Nucleus accumbens (tissue), 56 donors: ENCODE measurements around the gene STARD6.
A peak's percentile ranks its signal among the peaks of the same experiment; 100 is the strongest.
"Not testable (repeated sequence)": the region's sequence is repeated elsewhere in the genome, so short reads cannot be mapped to it uniquely, and the experiment has no call there.

Source experiments
- DNase-seq, 56 donors: peaks; one replicate each; lab custom pipeline; 2025; lab: John Stamatoyannopoulos, UW

Gene STARD6

GRCh38 chr18:54357660-54358494 lies at the start of gene STARD6, which contains the start of gene C18orf54:
TSS of gene STARD6 (minus strand) at chr18:54357858. CDS start at chr18:54354573, 3,285 bp downstream.
TSS of gene C18orf54 (plus strand) at chr18:54357906. CDS start at chr18:54360573, 2,667 bp downstream.
- peak in 55 of 56 donors; percentile 33 to 91 (median 77) for DNase-seq

DNA sequence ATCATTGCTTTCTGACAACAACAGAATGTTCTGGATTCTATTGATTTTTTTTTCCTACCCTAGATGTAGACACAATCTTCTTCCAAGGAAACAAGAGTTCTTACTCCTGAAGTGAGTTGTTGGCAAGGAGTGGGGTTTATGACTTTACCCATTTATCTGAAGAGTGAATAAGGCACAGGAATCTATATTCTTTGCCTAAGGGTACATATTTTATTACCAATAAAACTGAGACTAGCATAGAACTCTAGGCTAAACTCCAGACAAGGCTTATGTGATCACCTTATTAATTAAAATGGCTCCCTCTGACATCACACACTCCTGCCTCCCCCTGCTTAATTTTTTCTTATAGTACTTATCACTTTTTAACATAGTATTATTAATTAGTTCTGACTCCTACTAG lies 47.6 kb upstream of the STARD6 start:
- DNase-seq = no peak

DNA sequence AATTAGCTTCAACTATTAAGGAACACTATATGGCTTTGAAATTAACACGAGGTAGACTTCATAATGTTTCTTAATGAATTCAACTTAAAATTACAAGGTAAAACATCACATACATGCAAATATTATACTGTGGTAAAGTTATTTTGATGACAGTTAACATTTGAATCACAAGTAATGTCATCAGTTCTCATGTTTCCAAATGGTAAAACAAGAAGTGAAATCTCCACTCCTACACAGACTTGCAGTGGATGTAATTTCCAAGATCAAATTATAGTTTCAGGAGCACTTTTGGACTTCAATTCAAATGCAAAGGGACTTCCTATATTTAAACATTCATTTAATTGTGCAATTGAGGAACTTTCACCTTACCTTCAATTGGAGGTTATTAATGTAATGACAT lies 39.1 kb upstream of the STARD6 start:
- DNase-seq = no peak

DNA sequence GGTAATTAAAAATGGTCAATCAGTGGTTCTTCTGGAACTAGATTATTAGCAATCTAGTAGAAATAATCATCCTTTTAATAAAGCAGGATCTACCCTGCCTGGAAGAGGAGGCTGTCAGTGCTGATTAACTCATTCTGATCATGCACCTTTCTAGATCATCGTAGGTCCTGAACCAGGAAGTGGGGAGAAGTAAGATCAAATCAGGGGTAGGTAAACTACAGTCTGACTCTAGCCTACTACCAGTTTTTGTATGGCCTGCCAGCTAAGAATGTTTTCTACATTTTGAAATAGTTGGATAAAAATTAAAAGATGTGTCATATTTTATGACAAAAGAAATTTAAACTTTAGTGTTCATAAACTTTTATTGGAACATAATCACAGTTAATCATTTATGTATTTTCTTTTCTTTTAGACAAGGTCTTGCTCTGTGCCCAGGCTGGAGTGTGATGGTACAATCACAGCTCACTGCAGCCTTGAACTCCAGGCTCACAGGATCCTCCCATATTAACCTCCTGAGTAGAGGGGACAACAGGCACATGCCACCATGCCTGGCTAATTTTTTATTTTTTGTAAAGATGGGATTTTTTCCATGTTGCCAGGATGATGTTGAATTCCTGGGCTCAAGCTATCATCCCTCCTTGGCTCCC lies 36.1 kb upstream of the STARD6 start:
- DNase-seq = no peak

GRCh38 chr18:54392543-54393023 lies 34.9 kb upstream of the STARD6 start:
- DNase-seq = no peak

GRCh38 chr18:54390838-54391237 lies 33.2 kb upstream of the STARD6 start:
- DNase-seq = no peak

- no peak for DNase-seq
These were observed 31.5 kb upstream of the STARD6 start for GRCh38 chr18:54389143-54389505.

- DNase-seq = no peak
These were observed 30.8 kb upstream of the STARD6 start for GRCh38 chr18:54388203-54389142.

DNA sequence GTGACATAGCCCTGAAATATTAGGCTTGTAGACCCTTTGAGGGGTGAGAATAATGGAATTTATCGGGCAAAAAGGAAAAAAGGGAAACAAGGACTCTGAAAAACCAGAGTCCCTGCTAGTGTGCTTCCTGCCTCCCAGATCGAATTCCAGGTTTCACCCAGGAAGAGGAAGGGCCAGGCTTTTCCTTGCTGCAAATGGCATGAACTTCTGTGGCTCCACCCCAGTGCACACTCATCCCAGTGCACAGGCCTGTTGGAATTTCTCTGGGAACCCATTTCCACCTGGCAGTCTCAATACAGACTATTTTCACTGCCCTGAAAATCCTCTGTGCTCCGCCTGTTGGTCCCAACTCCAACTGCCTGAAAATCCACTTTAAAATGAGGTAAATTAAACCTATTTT lies 30.0 kb upstream of the STARD6 start:
- DNase-seq = no peak

- not testable (repeated sequence) for DNase-seq
These were observed 29.3 kb upstream of the STARD6 start for GRCh38 chr18:54386800-54387495.

DNA sequence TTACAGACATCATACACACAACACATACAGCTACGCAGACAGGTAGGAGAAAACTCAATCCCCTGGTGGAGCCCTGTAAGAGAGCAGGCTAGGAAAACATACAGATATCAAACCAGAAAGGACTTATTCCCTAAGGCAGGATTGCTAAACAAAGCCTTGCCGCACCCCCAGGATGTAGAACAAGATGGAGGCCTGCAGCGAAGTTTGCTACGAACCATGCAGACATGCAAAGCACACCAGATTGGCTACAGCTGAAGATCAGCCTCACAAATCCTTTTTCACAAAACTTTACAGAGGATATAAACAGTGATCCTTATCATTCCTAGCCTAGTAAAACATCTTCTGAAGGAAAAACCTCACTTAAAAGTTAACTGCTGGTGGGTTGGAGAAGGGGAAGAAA lies 28.4 kb upstream of the STARD6 start:
- DNase-seq = no peak

GRCh38 chr18:54382733-54383252 lies 25.1 kb upstream of the STARD6 start:
- no peak for DNase-seq

DNA sequence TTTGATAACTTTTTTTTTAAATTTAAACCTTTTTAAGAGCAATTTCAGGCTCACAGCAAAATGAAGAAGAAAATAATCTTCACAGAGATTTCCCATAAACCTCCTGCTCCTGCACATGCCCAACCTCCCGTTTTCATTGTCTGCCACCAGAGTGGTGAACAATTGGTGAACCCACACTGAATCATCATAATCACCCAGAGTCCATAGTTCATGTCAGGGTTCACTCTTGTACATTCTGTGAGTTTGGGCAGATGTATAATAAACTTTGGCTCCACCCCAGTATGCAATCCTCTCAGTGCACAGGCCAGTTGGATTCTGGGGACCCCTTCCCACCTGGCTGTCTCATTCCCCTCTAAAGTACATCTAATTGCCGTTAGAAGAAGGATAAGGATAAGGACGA lies 24.4 kb upstream of the STARD6 start:
- DNase-seq = no peak

DNA sequence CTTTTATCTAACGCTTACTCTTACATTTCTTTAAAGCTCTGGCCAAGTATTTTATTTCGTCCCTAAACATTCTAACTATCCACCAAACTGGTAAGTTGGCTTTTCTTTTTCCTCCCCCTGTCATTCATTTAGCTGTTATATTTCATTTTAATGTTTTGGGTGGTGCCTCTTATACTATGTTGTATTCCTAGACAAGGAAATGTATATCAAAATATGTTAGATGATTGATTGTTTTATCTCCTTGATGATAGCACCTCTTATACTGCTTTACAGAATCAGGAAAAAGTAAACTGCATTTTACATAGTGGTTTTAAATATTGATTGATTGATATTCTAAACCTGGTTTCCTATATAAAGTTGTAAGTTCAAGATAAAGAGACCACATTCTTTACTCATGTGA lies 24.0 kb upstream of the STARD6 start:
- no peak for DNase-seq

GRCh38 chr18:54378057-54378456 lies 20.4 kb upstream of the STARD6 start:
- no peak for DNase-seq

DNA sequence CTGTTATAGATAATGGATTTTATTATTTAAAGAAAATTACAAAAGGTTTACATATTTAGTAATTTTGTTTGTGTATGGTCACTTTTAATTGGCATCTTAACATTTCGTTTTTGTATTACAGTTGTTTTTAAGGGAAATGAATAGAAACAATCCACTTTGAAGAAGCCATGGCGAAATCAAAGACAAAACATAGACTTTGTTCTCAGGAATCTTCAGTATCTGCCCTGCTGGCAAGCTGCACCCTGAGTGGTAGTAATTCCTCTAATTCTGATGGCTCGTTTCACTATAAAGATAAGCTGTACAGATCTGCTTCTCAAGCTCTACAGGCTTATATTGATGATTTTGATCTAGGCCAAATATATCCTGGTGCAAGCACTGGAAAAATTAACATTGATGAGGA lies 2.7 kb upstream of the STARD6 start:
- DNase-seq = no peak

DNA sequence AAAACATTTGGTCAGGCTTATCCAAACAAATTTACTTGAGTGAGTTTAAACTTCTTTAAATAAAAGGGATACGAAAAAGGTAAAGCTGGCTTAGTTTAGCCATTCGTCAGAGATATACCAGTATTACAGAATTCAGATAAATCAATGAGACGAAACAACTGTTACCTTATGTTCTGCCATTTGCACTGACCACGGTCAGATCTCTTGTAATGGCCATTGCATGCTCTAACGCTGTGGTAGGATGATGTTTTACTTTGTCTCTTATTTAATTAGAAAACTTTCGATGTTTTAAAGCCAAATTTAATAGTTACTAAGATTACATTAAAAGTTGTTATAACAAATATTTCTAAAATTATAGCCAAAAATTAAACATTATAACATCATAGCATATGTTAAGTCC lies 1.6 kb upstream of the STARD6 start:
- no peak for DNase-seq

DNA sequence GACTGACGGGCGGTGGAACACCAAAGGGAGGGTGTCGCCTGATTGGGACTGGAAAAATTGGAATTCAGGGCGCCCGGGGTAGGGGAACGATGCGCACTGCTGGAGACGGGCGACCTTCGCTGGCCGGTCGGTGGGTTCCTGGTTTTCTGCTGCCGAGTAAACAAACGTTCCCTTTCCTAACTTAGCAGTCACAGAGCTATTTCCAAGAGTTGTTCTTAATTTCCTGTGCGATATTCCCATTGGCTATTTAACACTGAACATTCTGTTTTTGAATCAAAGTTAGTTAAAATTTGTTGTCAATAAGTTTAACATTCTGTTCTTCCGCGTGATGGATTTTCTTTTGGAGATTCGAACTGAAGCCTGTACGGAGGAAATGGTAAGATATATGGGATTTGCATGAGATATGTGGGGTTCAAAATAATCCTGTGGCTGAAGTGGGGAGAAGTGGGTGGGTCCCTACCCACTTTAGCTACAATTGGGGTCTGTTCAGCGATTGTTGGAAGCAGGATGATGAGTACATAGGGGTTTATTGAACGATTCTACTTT lies 910 bp upstream of the STARD6 start:
- peak in 5 of 56 donors; percentile 1 to 32 (median 23) for DNase-seq

GRCh38 chr18:54357082-54357659 lies 487 bp downstream of the STARD6 start:
- peak in 9 of 56 donors; percentile 16 to 80 (median 41) for DNase-seq
